HCT116 (cell line): ENCODE results near the gene TRPV2. TPM values are rescaled to one million over a fixed set of nuclear protein-coding genes. Genes with fewer than 3 reads are reported as not detected.

Source experiments
- ATAC-seq: fragments of 200-7000 bp; cut with Tn5 transposase; 2 replicates; pipeline ENCODE4 v1.9.1; 2020; ENCODE audit warnings: mild to moderate bottlenecking, moderate library complexity
- BruUV-seq: library from RNA; stranded (reverse); fragments of 400-500 nt; replicated peaks from 2 replicates; lab custom pipeline; 2021; lab: Mats Ljungman, UMichigan
- CTCF ChIA-PET: fragments of 300-600 bp; sonication (Branson Sonifier 250); formaldehyde crosslinking; loops from one replicate; lab custom pipeline; 2021; ENCODE audit warnings: antibody characterized with exemption; lab: Charles Lee
- POLR2A ChIA-PET: fragments of 300-600, 350-600 bp; sonication (Branson Sonifier 250); formaldehyde crosslinking; loops from one replicate; lab custom pipeline; 2021; ENCODE audit warnings: antibody characterized with exemption; lab: Charles Lee
- RAD21 ChIA-PET, 2 experiments: fragments of 300-600 bp; sonication (Branson Sonifier 250); formaldehyde crosslinking; loops; one replicate each; lab custom pipeline; 2023; ENCODE audit warnings: low total read pairs in 2 of 2; ENCODE audit not compliant: uncharacterized antibody in 2 of 2, unreplicated experiment in 2 of 2, low non-redundant PET in 1 of 2; lab: Charles Lee
- DNase-seq: peaks from one replicate; pipeline ENCODE4 v3.0.0-alpha.2; 2010; ENCODE audit warnings: low read depth, low spot score
- H2AFZ ChIP-seq: fragments of 200-600 bp; shearing (Covaris generic), sonication (generic); 2 replicates; pipeline ENCODE4 v1.6.1; 2017; ENCODE audit warnings: low read depth, mixed run types, mixed read lengths, antibody characterized with exemption, low read length; ENCODE audit not compliant: poor library complexity, severe bottlenecking
- H3K27ac ChIP-seq: 2 replicates; pipeline ENCODE4 v1.5.1; 2012; ENCODE audit warnings: low read depth, low read length
- H3K27me3 ChIP-seq: fragments of 200-600 bp; sonication (generic); 2 replicates; pipeline ENCODE4 v1.6.1; 2016; ENCODE audit warnings: mixed run types, low read length, mixed read lengths; ENCODE audit not compliant: insufficient read depth
- H3K36me3 ChIP-seq, 2 experiments: fragments of 200-500 bp in 1 of 2; fragments of 200-600 bp in 1 of 2; sonication (Bioruptor generic) in 1 of 2; sonication (generic) in 1 of 2; 2 replicates each; pipeline versions ENCODE4 v1.5.1 to v1.6.1; 2014 to 2016; ENCODE audit warnings: low read length in 2 of 2, inconsistent platforms in 1 of 2, mixed read lengths in 1 of 2, mixed run types in 1 of 2; ENCODE audit not compliant: insufficient read depth in 2 of 2, control insufficient read depth in 1 of 2
- H3K4me1 ChIP-seq, 2 experiments: fragments of 200-600 bp in 1 of 2; sonication (generic) in 1 of 2; 2 replicates each; pipeline versions ENCODE4 v1.5.1 to v1.6.1; 2012 to 2017; ENCODE audit warnings: low read length in 2 of 2, inconsistent platforms in 1 of 2, mild to moderate bottlenecking in 1 of 2, mixed read lengths in 1 of 2, mixed run types in 1 of 2, moderate library complexity in 1 of 2; ENCODE audit not compliant: insufficient read depth in 2 of 2, control insufficient read depth in 1 of 2
- H3K4me2 ChIP-seq: fragments of 200-600 bp; sonication (generic); 2 replicates; pipeline ENCODE4 v1.6.1; 2017; ENCODE audit warnings: mixed run types, low read length, mixed read lengths
- H3K4me3 ChIP-seq, 2 experiments: fragments of 200-600 bp in 1 of 2; sonication (generic) in 1 of 2; replicated peaks in 1 of 2; 2 replicates each; pipeline ENCODE4 v1.5.1; 2011 to 2016; ENCODE audit warnings: low read length in 2 of 2, control low read depth in 1 of 2, low read depth in 1 of 2, mild to moderate bottlenecking in 1 of 2, mixed read lengths in 1 of 2, mixed run types in 1 of 2
- H3K79me2 ChIP-seq: fragments of 200-600 bp; sonication (generic); 2 replicates; pipeline ENCODE4 v1.6.1; 2017; ENCODE audit warnings: mild to moderate bottlenecking, mixed run types, low read length, moderate library complexity, mixed read lengths; ENCODE audit not compliant: insufficient read depth
- H3K9ac ChIP-seq: fragments of 200-600 bp; sonication (generic); 2 replicates; pipeline ENCODE4 v1.6.1; 2016; ENCODE audit warnings: low read length, mixed read lengths
- H3K9me2 ChIP-seq: fragments of 200-600 bp; sonication (generic), shearing (Covaris generic); 2 replicates; pipeline ENCODE4 v1.6.1; 2017; ENCODE audit warnings: mixed run types, mild to moderate bottlenecking, moderate library complexity; ENCODE audit not compliant: insufficient read depth
- H3K9me3 ChIP-seq, 2 experiments: fragments of 200-500 bp in 1 of 2; fragments of 200-600 bp in 1 of 2; sonication (Bioruptor generic) in 1 of 2; sonication (generic) in 1 of 2; 2 replicates each; pipeline ENCODE4 v1.6.1; 2014 to 2017; ENCODE audit warnings: low read length in 2 of 2, mixed read lengths in 2 of 2, inconsistent platforms in 1 of 2, low read depth in 1 of 2, mild to moderate bottlenecking in 1 of 2, mixed run types in 1 of 2, moderate library complexity in 1 of 2; ENCODE audit not compliant: control insufficient read depth in 1 of 2, insufficient read depth in 1 of 2
- H4K20me1 ChIP-seq: fragments of 200-600 bp; sonication (generic), shearing (Covaris generic); 2 replicates; pipeline ENCODE4 v1.6.1; 2017; ENCODE audit warnings: mixed run types, mild to moderate bottlenecking, moderate library complexity; ENCODE audit not compliant: insufficient read depth
- CBX3 ChIP-seq: IDR thresholded peaks from 2 replicates; pipeline ENCODE4 v1.6.1; 2012; ENCODE audit warnings: low read depth
- CTCF ChIP-seq, 3 experiments: fragments of 200-600 bp in 1 of 3; sonication (generic) in 1 of 3; IDR thresholded peaks in 2 of 3; conservative IDR thresholded peaks in 1 of 3; 2 replicates each; pipeline ENCODE4 v1.5.1; 2012 to 2017; ENCODE audit warnings: low read depth in 2 of 3, low read length in 2 of 3, antibody characterized with exemption in 1 of 3, borderline replicate concordance in 1 of 3, control low read depth in 1 of 3, mild to moderate bottlenecking in 1 of 3, mixed read lengths in 1 of 3, mixed run types in 1 of 3, moderate library complexity in 1 of 3; ENCODE audit not compliant: insufficient read depth in 1 of 3
- EGR1 ChIP-seq: IDR thresholded peaks from 2 replicates; pipeline ENCODE4 v1.6.1; 2012; ENCODE audit warnings: low read depth
- MAX ChIP-seq: IDR thresholded peaks from 2 replicates; pipeline ENCODE4 v1.6.1; 2012
- POLR2AphosphoS5 ChIP-seq: IDR thresholded peaks from 2 replicates; pipeline ENCODE4 v1.6.1; 2011; ENCODE audit warnings: mild to moderate bottlenecking, low read depth, low read length, moderate library complexity
- SIN3A ChIP-seq: IDR thresholded peaks from 2 replicates; pipeline ENCODE4 v1.6.1; 2012; ENCODE audit warnings: low read depth
- YY1 ChIP-seq: IDR thresholded peaks from 2 replicates; pipeline ENCODE4 v1.6.1; 2011; ENCODE audit warnings: low read length, low read depth, moderate library complexity, mild to moderate bottlenecking; ENCODE audit not compliant: insufficient replicate concordance; ENCODE audit errors: extremely low read depth
- ZFX ChIP-seq: fragments of 450-650 bp; IDR thresholded peaks from 2 replicates; pipeline ENCODE4 v1.6.1; 2017
- intact Hi-C: fragments of 100-400 bp; cut with micrococcal nuclease; formaldehyde crosslinking; loops from 2 replicates; pipeline ENCODE4 v1.10.0; 2022
- total RNA-seq: library from RNA; stranded (reverse); gene quantifications from one replicate; pipeline ENCODE4 v1.2.1, GENCODE V29; 2021; ENCODE audit not compliant: unreplicated experiment
- TF ChIP-seq, protein P1 (sequence below): IDR thresholded peaks from 2 replicates; pipeline ENCODE4 v1.6.1; 2012

TRPV2 gene
- total RNA-seq, 1 experiment from 2014 or later, result 2.7 TPM

DNA sequence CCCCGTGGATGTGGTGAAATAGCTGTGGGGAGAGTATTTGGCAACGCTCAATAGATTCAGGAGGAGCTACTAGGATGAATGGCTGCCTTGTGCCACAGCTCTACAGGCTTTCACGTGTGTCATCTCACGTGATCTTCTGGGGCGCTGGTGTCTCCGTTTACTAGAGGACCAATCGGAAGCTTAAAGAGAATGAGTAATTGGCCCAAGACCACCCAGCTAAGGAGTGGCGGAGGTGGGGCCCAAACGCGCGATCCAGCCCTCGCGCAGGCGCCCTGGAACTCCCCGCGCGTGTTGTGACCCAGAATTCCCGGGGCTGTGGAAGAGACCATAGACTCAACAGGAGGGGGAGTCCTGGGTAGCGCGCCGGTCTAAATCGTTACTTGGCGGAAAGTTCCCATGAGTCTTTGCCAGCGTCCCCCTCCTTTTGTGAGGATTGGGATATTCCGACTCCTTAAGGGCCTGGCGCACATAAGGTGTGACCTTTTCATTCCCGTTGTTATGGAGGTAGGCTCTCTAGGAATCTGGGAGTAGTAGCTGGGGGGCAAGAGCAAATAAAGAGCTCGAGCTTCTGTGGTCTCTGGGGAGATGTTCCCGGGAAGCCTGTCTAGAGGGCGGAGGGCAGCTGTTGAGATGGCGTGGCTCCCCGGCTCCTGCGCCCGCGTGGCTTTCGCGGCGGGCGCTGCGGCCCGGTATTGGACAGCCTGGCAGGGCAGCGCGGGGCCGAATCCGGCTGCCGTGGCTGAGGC is 23.4 kb downstream of the TRPV2 start (continued):
- TF ChIP-seq CBX3, result peak; percentile 90
- peak; percentile 94 for TF ChIP-seq MAX
- no peak for TF ChIP-seq EGR1
- TF ChIP-seq POLR2AphosphoS5, result peak; percentile 99
- no peak for TF ChIP-seq CTCF (IDR thresholded peaks at IDR 0.05 in 2 of 3, conservative IDR thresholded peaks at IDR 0.05 in 1 of 3; ENCODE audit: borderline replicate concordance in 1 of 3, insufficient read depth in 1 of 3, low read depth in 2 of 3, low read length in 2 of 3)
- TF ChIP-seq, protein P1, sequence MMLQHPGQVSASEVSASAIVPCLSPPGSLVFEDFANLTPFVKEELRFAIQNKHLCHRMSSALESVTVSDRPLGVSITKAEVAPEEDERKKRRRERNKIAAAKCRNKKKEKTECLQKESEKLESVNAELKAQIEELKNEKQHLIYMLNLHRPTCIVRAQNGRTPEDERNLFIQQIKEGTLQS, result no peak

DNA sequence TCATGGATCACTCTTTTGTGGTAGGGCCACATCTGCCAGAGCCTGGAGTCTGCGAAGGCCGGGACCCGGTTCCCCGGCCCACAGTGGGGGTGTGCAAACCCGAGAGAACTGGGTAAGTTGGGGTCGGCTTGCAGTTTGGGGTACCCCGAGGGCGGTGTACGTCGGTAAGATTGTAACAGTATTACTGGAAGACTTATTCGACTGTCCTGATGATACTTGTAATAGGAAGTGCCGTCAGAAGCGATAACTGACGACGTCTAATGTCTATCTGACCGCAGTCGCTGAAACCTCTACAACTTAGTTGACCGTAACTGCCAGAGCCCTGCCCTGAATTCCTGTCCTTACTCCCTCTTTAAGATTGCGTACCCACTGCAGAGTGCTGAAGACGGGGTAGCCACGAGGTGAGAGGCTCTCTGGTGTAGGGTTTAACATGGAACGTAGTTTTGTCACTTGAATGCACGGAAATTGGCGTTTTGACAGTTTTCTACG is 24.0 kb downstream of the TRPV2 start:
- H3K4me1 ChIP-seq, result peaks cover 10 to 54% of the 10 kb centered on the region in 2 experiments; a peak in 3 of 4 replicates
- H3K79me2 ChIP-seq, result peaks cover 54% of the 10 kb centered on the region
- intact Hi-C loops, result loop anchor here (2.0 to 5.0 kb wide), 2 partner anchors 53 to 152 kb away; no protein-coding TSS in a partner anchor
- peak overlapping the region; percentile 100 for H3K9ac ChIP-seq
- H3K4me2 ChIP-seq, result peak overlapping the region; percentile 89
- ChIA-PET POLR2A (interaction anchor here (0.6 to 7.1 kb wide), 26 partner anchors 9 to 437 kb away, joined by 3 to 93 read pairs (median 7); partner anchors contain the start of genes TRPV2 and UBB), RAD21 (interaction anchor here in 1 of 2 experiments (1.3 kb wide), 1 partner anchor 153 kb away, joined by 3 read pairs; no protein-coding TSS in a partner anchor)
- H3K4me3 ChIP-seq, result peak overlapping the region; percentile 94 to 99
- H3K36me3 ChIP-seq, result peaks cover 24 to 51% of the 10 kb centered on the region in 2 experiments
- H2AFZ ChIP-seq, result no peak overlapping the region
- H4K20me1 ChIP-seq, result peaks cover 24% of the 10 kb centered on the region; the same call in 1 of the 2 replicates
- H3K27me3 ChIP-seq, result no peaks in the 10 kb centered on the region
- H3K27ac ChIP-seq, result peak overlapping the region; percentile 97
- DNase-seq (no peak), ATAC-seq (no peak)
- H3K9me3 ChIP-seq, result no peaks in the 10 kb centered on the region
- TF ChIP-seq ZFX (0 out of 2 replicates have a peak, but pooled peaks have one; percentile 33), SIN3A (peak; percentile 43; the same call in 1 of the 2 replicates), YY1 (no peak)
- TF ChIP-seq, all 23 proteins: peak for 2
- H3K9me2 ChIP-seq, result no peaks in the 10 kb centered on the region
- BruUV-seq, result TSS peak; percentile 60
- CTCF ChIA-PET, result interaction anchor here (1.6 to 2.7 kb wide), 2 partner anchors 10 to 76 kb away, joined by 9 to 52 read pairs; no protein-coding TSS in a partner anchor
